CD4-positive, alpha-beta memory T cell (primary cell): ENCODE results near the gene GABRA5. TPM values are rescaled to one million over a fixed set of nuclear protein-coding genes. Genes with fewer than 3 reads are reported as not detected.
"Not testable (repeated sequence)": the region's sequence is repeated elsewhere in the genome, so short reads cannot be mapped to it uniquely, and the experiment has no call there.

Experiments
- CTCF ChIA-PET: fragments of 350-600 bp; sonication (Branson Sonifier 250); formaldehyde crosslinking; loops from one replicate; lab custom pipeline; 2021; ENCODE audit warnings: inconsistent platforms; ENCODE audit not compliant: partially characterized antibody; lab: Charles Lee
- POLR2A ChIA-PET: fragments of 350-600 bp; sonication (Branson Sonifier 250); formaldehyde crosslinking; loops from one replicate; lab custom pipeline; 2021; ENCODE audit not compliant: partially characterized antibody; lab: Charles Lee
- DNase-seq, 5 donors: peaks; one replicate each; pipeline versions ENCODE4 v3.0.0 to v3.0.0-alpha.2; 2020 to 2022; ENCODE audit warnings: mixed read lengths in 1 of 5
- H3K27ac ChIP-seq: one replicate; pipeline ENCODE4 v1.7.0; 2013; ENCODE audit warnings: low read depth, low read length
- H3K27me3 ChIP-seq: 2 replicates; pipeline ENCODE4 v1.7.0; 2013; ENCODE audit warnings: mild to moderate bottlenecking, low read length, moderate library complexity; ENCODE audit not compliant: insufficient read depth
- H3K36me3 ChIP-seq: 2 replicates; pipeline ENCODE4 v1.7.0; 2013; ENCODE audit warnings: mild to moderate bottlenecking, low read length, moderate library complexity; ENCODE audit not compliant: insufficient read depth
- H3K4me1 ChIP-seq: 2 replicates; pipeline ENCODE4 v1.7.0; 2013; ENCODE audit warnings: mild to moderate bottlenecking, low read length, moderate library complexity; ENCODE audit not compliant: insufficient read depth
- H3K4me3 ChIP-seq, 2 donors: one replicate each; pipeline ENCODE4 v1.7.0; 2013; ENCODE audit warnings: low read length in 2 of 2, mild to moderate bottlenecking in 1 of 2
- H3K9me3 ChIP-seq, 2 donors: one replicate each; pipeline ENCODE4 v1.7.0; 2013; ENCODE audit warnings: low read length in 2 of 2, control low read depth in 1 of 2; ENCODE audit not compliant: control insufficient read depth in 1 of 2
- H3K27ac Mint-ChIP-seq, 7 donors: one replicate each; pipeline ENCODE4 v1.8.0; 2020 to 2021; ENCODE audit warnings: mixed read lengths in 7 of 7, mild to moderate bottlenecking in 6 of 7, inconsistent platforms in 3 of 7, moderate library complexity in 3 of 7
- H3K27me3 Mint-ChIP-seq, 2 donors: one replicate each; pipeline ENCODE4 v1.8.0; 2020 to 2021; ENCODE audit warnings: mixed read lengths in 2 of 2
- H3K36me3 Mint-ChIP-seq, 2 donors: one replicate each; pipeline ENCODE4 v1.8.0; 2020 to 2021; ENCODE audit warnings: mixed read lengths in 2 of 2, inconsistent platforms in 1 of 2, mild to moderate bottlenecking in 1 of 2
- H3K4me1 Mint-ChIP-seq, 4 donors: one replicate each; pipeline ENCODE4 v1.8.0; 2020 to 2021; ENCODE audit warnings: mixed read lengths in 4 of 4, mild to moderate bottlenecking in 1 of 4
- H3K4me3 Mint-ChIP-seq, 8 donors: one replicate each; pipeline ENCODE4 v1.8.0; 2020 to 2021; ENCODE audit warnings: mixed read lengths in 8 of 8, mild to moderate bottlenecking in 7 of 8, moderate library complexity in 6 of 8, inconsistent platforms in 3 of 8
- H3K9me3 Mint-ChIP-seq, 8 donors: one replicate each; pipeline ENCODE4 v1.8.0; 2020 to 2021; ENCODE audit warnings: mixed read lengths in 8 of 8, mild to moderate bottlenecking in 5 of 8, inconsistent platforms in 3 of 8, moderate library complexity in 1 of 8
- intact Hi-C: fragments of 100-400 bp; cut with micrococcal nuclease; formaldehyde crosslinking; loops from one replicate; pipeline ENCODE4 v1.15.1; 2023
- polyA plus RNA-seq, 2 donors: library from polyadenylated mRNA; unstranded; fragments of 300-500 nt; fragmentation: Illumina TruSeq; gene quantifications; one replicate each; pipeline ENCODE4 v1.2.3, GENCODE V29; 2021
- total RNA-seq, 2 experiments: library from RNA; stranded (reverse); gene quantifications; one replicate each; pipeline ENCODE4 v1.2.3, GENCODE V29; 2021

Gene GABRA5
- total and polyA plus RNA-seq, 4 experiments from 2014 or later, result not detected

GRCh38 chr15:26893351-26894065 lies 26.6 kb downstream of the GABRA5 start:
- Mint-ChIP-seq H3K27me3 (peaks cover 1 to 2% of the 10 kb centered on the region in 2 donors), H3K27ac (no peak overlapping the region), H3K36me3 (no peaks in the 10 kb centered on the region), H3K9me3 (peaks cover 0 to 12% (median 8%) of the 10 kb centered on the region in 8 donors), H3K4me1 (peaks cover 0 to 7% (median 1%) of the 10 kb centered on the region in 4 donors), H3K4me3 (no peak overlapping the region)
- intact Hi-C loops, result no loop called here
- Histone ChIP-seq H3K9me3 (no peaks in the 10 kb centered on the region), H3K4me3 (no peak overlapping the region), H3K27me3 (no peaks in the 10 kb centered on the region), H3K36me3 (no peaks in the 10 kb centered on the region), H3K27ac (no peak overlapping the region), H3K4me1 (no peaks in the 10 kb centered on the region)
- POLR2A ChIA-PET, result interaction anchor here (0.6 kb wide), 1 partner anchor 207 kb away, joined by 3 read pairs; no protein-coding TSS in a partner anchor
- no peak for DNase-seq
- CTCF ChIA-PET, result no interaction called here

GRCh38 chr15:26894181-26894580 lies 27.3 kb downstream of the GABRA5 start:
- Histone ChIP-seq H3K4me1 (no peaks in the 10 kb centered on the region), H3K27ac (no peak overlapping the region), H3K36me3 (no peaks in the 10 kb centered on the region), H3K9me3 (no peaks in the 10 kb centered on the region), H3K4me3 (no peak overlapping the region), H3K27me3 (no peaks in the 10 kb centered on the region)
- CTCF ChIA-PET, result no interaction called here
- Mint-ChIP-seq H3K9me3 (peaks cover 0 to 12% (median 8%) of the 10 kb centered on the region in 8 donors), H3K27ac (no peak overlapping the region), H3K36me3 (no peaks in the 10 kb centered on the region), H3K27me3 (peaks cover 1 to 2% of the 10 kb centered on the region in 2 donors), H3K4me3 (no peak overlapping the region), H3K4me1 (peaks cover 0 to 7% (median 1%) of the 10 kb centered on the region in 4 donors)
- no peak for DNase-seq
- POLR2A ChIA-PET, result no interaction called here
- intact Hi-C loops, result no loop called here

DNA sequence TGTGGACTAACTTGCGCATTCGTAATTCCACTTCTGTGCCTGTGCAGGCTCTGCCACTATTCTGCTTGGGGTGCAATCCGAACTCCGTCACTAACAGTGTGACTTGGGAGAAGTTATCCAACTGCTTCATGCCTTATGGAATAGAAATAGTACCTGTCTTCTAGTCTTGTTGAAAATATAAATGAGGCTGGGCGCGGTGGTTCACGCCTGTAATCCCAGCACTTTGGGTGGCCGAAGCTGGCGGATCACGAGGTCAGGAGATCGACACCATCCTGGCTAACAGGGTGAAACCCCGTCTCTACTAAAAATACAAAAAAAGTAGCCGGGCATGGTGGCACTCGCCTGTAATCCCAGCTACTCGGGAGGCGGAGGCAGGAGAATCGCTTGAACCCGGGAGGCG lies 28.5 kb downstream of the GABRA5 start:
- H3K4me3 Mint-ChIP-seq, intact Hi-C loops, H3K4me1 Mint-ChIP-seq, H3K4me3 ChIP-seq, POLR2A ChIA-PET, H3K27me3 ChIP-seq, DNase-seq, H3K9me3 ChIP-seq, H3K27ac ChIP-seq, H3K36me3 Mint-ChIP-seq, H3K4me1 ChIP-seq, H3K27ac Mint-ChIP-seq, H3K36me3 ChIP-seq, H3K27me3 Mint-ChIP-seq, CTCF ChIA-PET: not testable (repeated sequence)
- peaks cover 0 to 19% (median 10%) of the 10 kb centered on the region in 8 donors for H3K9me3 Mint-ChIP-seq

GRCh38 chr15:26899658-26900057 lies 32.8 kb downstream of the GABRA5 start:
- Histone ChIP-seq H3K27ac (no peak overlapping the region), H3K9me3 (no peaks in the 10 kb centered on the region), H3K4me3 (no peak overlapping the region), H3K36me3 (no peaks in the 10 kb centered on the region), H3K27me3 (no peaks in the 10 kb centered on the region), H3K4me1 (no peaks in the 10 kb centered on the region)
- CTCF ChIA-PET, result no interaction called here
- H3K4me3 Mint-ChIP-seq, result no peak overlapping the region
- H3K9me3 Mint-ChIP-seq, result peaks cover 2 to 41% (median 19%) of the 10 kb centered on the region in 8 donors
- no peaks in the 10 kb centered on the region for H3K4me1 Mint-ChIP-seq
- POLR2A ChIA-PET, result no interaction called here
- no peaks in the 10 kb centered on the region for H3K36me3 Mint-ChIP-seq
- no peaks in the 10 kb centered on the region for H3K27me3 Mint-ChIP-seq
- no peak overlapping the region for H3K27ac Mint-ChIP-seq
- DNase-seq, result no peak
- intact Hi-C loops, result no loop called here

GRCh38 chr15:26901041-26901440 lies 34.2 kb downstream of the GABRA5 start:
- CTCF ChIA-PET, result no interaction called here
- Histone ChIP-seq H3K9me3 (peaks cover 0 to 5% of the 10 kb centered on the region in 2 donors), H3K4me3 (no peak overlapping the region), H3K36me3 (no peaks in the 10 kb centered on the region), H3K27me3 (no peaks in the 10 kb centered on the region), H3K4me1 (no peaks in the 10 kb centered on the region), H3K27ac (no peak overlapping the region)
- no peak for DNase-seq
- no peak overlapping the region for H3K27ac Mint-ChIP-seq
- POLR2A ChIA-PET, result no interaction called here
- no peaks in the 10 kb centered on the region for H3K4me1 Mint-ChIP-seq
- H3K9me3 Mint-ChIP-seq, result peaks cover 3 to 52% (median 27%) of the 10 kb centered on the region in 8 donors
- no peak overlapping the region for H3K4me3 Mint-ChIP-seq
- intact Hi-C loops, result no loop called here
- H3K36me3 Mint-ChIP-seq, result peaks cover 1 to 4% of the 10 kb centered on the region in 2 donors
- H3K27me3 Mint-ChIP-seq, result no peaks in the 10 kb centered on the region

DNA sequence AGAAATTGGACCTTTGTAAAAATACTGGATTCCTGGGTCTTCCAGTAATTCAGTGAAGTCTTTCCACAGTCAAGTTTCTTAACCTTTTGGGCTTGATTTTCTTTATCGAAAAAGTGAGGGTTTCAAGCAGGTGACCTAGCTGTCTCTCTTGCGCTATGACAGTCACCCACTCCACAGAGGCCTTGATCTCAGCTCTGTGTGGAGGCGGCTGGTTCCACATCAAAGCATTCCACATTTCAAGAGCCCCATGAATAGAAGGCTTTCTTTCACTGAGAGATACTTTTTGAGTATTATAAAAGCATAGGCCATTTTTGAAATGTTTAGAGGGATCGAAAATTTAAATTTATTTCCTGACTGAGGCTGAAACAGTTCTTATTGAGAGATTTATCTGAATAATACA lies 43.9 kb downstream of the GABRA5 start:
- ChIA-PET CTCF (no interaction called here), POLR2A (no interaction called here)
- Histone ChIP-seq H3K9me3 (no peaks in the 10 kb centered on the region), H3K4me3 (no peak overlapping the region), H3K27me3 (no peaks in the 10 kb centered on the region), H3K27ac (no peak overlapping the region), H3K4me1 (no peaks in the 10 kb centered on the region), H3K36me3 (no peaks in the 10 kb centered on the region)
- intact Hi-C loops, result no loop called here
- Mint-ChIP-seq H3K27me3 (no peaks in the 10 kb centered on the region), H3K27ac (no peak overlapping the region), H3K36me3 (peaks cover 0 to 1% of the 10 kb centered on the region in 2 donors), H3K4me3 (no peak overlapping the region), H3K9me3 (peaks cover 8 to 24% (median 13%) of the 10 kb centered on the region in 8 donors), H3K4me1 (no peaks in the 10 kb centered on the region)
- no peak for DNase-seq

GRCh38 chr15:26921433-26921832 lies 54.6 kb downstream of the GABRA5 start:
- H3K9me3 Mint-ChIP-seq, result peaks cover 3 to 11% (median 5%) of the 10 kb centered on the region in 8 donors
- Histone ChIP-seq H3K4me1 (no peaks in the 10 kb centered on the region), H3K27me3 (no peaks in the 10 kb centered on the region), H3K36me3 (no peaks in the 10 kb centered on the region), H3K9me3 (no peaks in the 10 kb centered on the region), H3K27ac (no peak overlapping the region), H3K4me3 (no peak overlapping the region)
- ChIA-PET POLR2A (no interaction called here), CTCF (no interaction called here)
- H3K27ac Mint-ChIP-seq, result no peak overlapping the region
- H3K27me3 Mint-ChIP-seq, result no peaks in the 10 kb centered on the region
- no peak overlapping the region for H3K4me3 Mint-ChIP-seq
- intact Hi-C loops, result no loop called here
- DNase-seq, result no peak
- H3K4me1 Mint-ChIP-seq, result no peaks in the 10 kb centered on the region
- H3K36me3 Mint-ChIP-seq, result no peaks in the 10 kb centered on the region
